Epithelial cell of proximal tubule (primary cell): ENCODE data around the gene OMP. TPM values are rescaled to one million over a fixed set of nuclear protein-coding genes. Genes with fewer than 3 reads are reported as not detected.

Experiments
- DNase-seq: peaks from one replicate; pipeline ENCODE4 v3.0.0-alpha.2; 2011; ENCODE audit warnings: low read depth
- H3K4me3 ChIP-seq: 2 replicates; pipeline ENCODE4 v1.5.1; 2011; ENCODE audit warnings: low read depth, mild to moderate bottlenecking, low read length
- CTCF ChIP-seq: conservative IDR thresholded peaks from 2 replicates; pipeline ENCODE4 v1.5.1; 2012; ENCODE audit warnings: low read depth, mild to moderate bottlenecking, low read length
- total RNA-seq: library from RNA; depleted of rRNA; stranded (reverse); fragments of >200 nt; gene quantifications from 2 replicates; pipeline ENCODE4 v1.2.3, GENCODE V29; 2015

The OMP gene
- total RNA-seq, 1 donor from 2014 or later: not detected

- TF ChIP-seq CTCF: no peak
- no peak overlapping the region for H3K4me3 ChIP-seq
- no peak for DNase-seq
Measured at GRCh38 chr11:77063861-77064260, 38.8 kb upstream of the OMP start.

- DNase-seq: no peak
- H3K4me3 ChIP-seq: no peak overlapping the region
- no peak for TF ChIP-seq CTCF
Measured at GRCh38 chr11:77064648-77065217, 37.9 kb upstream of the OMP start.

GRCh38 chr11:77065878-77066228, 36.8 kb upstream of the OMP start:
- no peak for DNase-seq
- peak overlapping the region; percentile 76 for H3K4me3 ChIP-seq
- no peak for TF ChIP-seq CTCF

DNA sequence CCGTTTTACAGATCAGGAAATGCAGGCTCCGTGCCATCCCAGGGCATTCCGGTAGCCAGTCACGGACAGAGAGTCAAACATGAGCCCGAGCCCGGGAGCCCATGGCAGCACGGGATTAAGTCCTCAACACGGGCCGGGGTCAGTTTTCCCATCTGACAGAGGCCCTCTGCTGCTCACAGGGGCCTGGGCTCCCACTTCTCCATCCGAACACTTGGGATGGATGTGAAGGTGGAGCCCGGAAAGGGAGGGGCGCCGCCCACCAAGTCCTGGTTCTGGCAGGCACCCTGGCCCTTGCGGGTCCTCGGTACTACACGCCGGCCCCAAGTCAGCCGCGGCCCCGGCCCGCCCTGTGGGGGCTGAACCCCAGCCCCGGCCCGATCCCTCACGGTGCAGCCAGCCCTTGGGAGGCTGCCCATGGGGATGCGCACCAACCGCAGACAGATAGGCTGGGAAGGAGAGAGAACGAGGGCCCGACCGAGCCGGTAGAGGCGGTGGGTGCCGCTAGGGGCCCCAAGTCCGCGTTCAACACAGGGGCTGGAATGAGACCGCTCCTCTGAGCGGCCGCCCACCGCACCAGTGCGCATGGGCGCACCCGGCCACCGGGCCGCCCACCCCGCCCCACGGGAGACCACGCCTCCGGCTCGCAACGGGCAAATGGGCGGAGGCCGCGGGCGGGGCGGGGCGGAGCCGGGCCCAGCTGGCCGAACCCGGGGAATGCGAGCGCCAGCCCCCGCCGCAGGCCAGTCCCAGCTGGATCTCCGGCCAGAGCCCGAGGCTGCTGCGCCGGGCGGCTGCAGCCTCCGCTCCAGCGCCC, 36.2 kb upstream of the OMP start, which contains the start of gene CAPN5:
CAPN5 (plus strand) TSS at position 743 of the 814 bp plus-strand sequence. CDS start 17,916 bp downstream, outside the sequence.
- no peak for TF ChIP-seq CTCF
- H3K4me3 ChIP-seq: peak within 1 kb of the TSS; percentile 76
- DNase-seq: no peak

- H3K4me3 ChIP-seq: peak overlapping the region; percentile 76
- no peak for DNase-seq
- TF ChIP-seq CTCF: no peak
Measured at GRCh38 chr11:77067861-77068443, 34.7 kb upstream of the OMP start.

- DNase-seq: no peak
- H3K4me3 ChIP-seq: no peak overlapping the region
- TF ChIP-seq CTCF: no peak
Measured at GRCh38 chr11:77068457-77069335, 33.9 kb upstream of the OMP start.
